Measurements from ENCODE around the gene TMEM167A. TPM values are rescaled to one million over a fixed set of nuclear protein-coding genes. Genes with fewer than 3 reads are reported as not detected.

The TMEM167A gene
- total RNA-seq, 4 donors from 2014 or later: 17.7 to 46.2 (median 36.4) TPM

DNA sequence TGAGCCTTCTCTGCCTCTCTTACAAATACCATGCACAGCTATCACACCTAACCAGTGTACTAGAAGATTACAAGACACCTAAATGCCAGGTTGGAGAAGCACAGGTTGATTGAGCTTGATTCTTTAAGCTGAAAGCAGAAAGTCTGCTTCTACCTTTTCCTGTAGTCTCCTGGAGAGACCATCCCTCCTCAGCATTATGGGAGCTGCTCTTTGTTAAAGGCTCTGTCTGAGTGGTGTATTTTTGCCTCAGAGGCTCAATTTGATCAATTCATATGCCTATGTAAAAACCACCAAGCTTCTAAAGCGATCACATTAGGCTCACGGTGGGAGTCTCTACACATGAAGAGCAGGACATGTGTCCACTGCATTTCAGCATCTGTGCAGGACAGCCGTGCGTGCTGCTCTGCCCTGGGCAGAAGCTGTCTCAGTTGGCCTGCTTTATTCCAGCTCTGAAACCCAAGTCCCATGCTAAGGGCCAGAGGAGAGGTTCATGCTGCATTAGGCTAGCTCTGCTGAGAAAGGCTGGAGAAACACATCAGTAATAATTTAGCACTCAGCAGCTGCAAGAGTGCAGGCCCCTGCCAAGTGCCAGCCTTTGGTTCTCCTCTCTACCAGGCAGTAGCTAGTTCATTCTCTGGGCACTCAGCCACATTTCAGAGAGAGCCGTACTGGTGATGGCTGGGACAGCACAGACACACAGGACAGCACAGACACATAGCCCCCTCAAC is 41.7 kb downstream of the TMEM167A start:
- H3K27ac ChIP-seq: no peak overlapping the region
- no peaks in the 10 kb centered on the region for H3K9me3 ChIP-seq
- TF ChIP-seq, protein P1, sequence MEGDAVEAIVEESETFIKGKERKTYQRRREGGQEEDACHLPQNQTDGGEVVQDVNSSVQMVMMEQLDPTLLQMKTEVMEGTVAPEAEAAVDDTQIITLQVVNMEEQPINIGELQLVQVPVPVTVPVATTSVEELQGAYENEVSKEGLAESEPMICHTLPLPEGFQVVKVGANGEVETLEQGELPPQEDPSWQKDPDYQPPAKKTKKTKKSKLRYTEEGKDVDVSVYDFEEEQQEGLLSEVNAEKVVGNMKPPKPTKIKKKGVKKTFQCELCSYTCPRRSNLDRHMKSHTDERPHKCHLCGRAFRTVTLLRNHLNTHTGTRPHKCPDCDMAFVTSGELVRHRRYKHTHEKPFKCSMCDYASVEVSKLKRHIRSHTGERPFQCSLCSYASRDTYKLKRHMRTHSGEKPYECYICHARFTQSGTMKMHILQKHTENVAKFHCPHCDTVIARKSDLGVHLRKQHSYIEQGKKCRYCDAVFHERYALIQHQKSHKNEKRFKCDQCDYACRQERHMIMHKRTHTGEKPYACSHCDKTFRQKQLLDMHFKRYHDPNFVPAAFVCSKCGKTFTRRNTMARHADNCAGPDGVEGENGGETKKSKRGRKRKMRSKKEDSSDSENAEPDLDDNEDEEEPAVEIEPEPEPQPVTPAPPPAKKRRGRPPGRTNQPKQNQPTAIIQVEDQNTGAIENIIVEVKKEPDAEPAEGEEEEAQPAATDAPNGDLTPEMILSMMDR (IDR thresholded peaks at IDR 0.05): no peak
- TF ChIP-seq POLR2A (IDR thresholded peaks at IDR 0.05): no peak
- DNase-seq: no peak
- H3K36me3 ChIP-seq: no peaks in the 10 kb centered on the region
- no peak overlapping the region for H3K4me3 ChIP-seq
- no peaks in the 10 kb centered on the region for H3K27me3 ChIP-seq
- H3K4me1 ChIP-seq: no peaks in the 10 kb centered on the region

- TF ChIP-seq, protein P1 (IDR thresholded peaks at IDR 0.05): no peak
- no peak for TF ChIP-seq POLR2A (IDR thresholded peaks at IDR 0.05)
- H3K4me3 ChIP-seq: no peak overlapping the region
- DNase-seq: no peak
- H3K27me3 ChIP-seq: no peaks in the 10 kb centered on the region
- H3K9me3 ChIP-seq: no peaks in the 10 kb centered on the region
- H3K27ac ChIP-seq: no peak overlapping the region
- no peaks in the 10 kb centered on the region for H3K4me1 ChIP-seq
- no peaks in the 10 kb centered on the region for H3K36me3 ChIP-seq
Measured at GRCh38 chr5:83034528-83035207, 42.5 kb downstream of the TMEM167A start.

DNA sequence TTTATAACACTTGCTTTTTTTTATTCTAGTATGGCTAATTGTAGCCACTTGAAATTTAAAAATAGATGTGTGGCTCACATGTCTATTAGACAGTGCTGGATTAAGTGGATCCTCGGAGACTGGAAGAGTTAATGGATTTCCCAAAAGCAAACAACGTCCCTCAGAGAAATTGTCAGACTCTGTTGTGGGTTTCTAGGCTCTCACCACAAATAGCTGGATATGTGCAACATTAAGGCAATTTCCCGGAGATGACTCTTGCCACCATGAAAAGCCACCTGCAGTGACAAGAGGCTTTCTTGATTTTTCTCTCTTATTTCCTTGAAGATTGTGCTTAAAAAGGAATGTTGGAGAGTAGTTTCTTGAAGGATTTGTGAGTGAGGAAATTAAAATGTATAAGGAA is 43.2 kb downstream of the TMEM167A start:
- H3K9me3 ChIP-seq: no peaks in the 10 kb centered on the region
- no peaks in the 10 kb centered on the region for H3K4me1 ChIP-seq
- H3K27ac ChIP-seq: no peak overlapping the region
- no peak overlapping the region for H3K4me3 ChIP-seq
- TF ChIP-seq, protein P1 (IDR thresholded peaks at IDR 0.05): no peak
- no peak for TF ChIP-seq POLR2A (IDR thresholded peaks at IDR 0.05)
- no peaks in the 10 kb centered on the region for H3K27me3 ChIP-seq
- no peak for DNase-seq
- no peaks in the 10 kb centered on the region for H3K36me3 ChIP-seq

GRCh38 chr5:83031381-83031780 is 45.8 kb downstream of the TMEM167A start:
- Histone ChIP-seq H3K4me1 (no peaks in the 10 kb centered on the region), H3K27me3 (no peaks in the 10 kb centered on the region), H3K27ac (no peak overlapping the region), H3K4me3 (no peak overlapping the region), H3K9me3 (peaks cover 0 to 3% (median 0%) of the 10 kb centered on the region in 4 donors), H3K36me3 (no peaks in the 10 kb centered on the region)
- no peak for DNase-seq
- no peak for TF ChIP-seq POLR2A (IDR thresholded peaks at IDR 0.05)
- TF ChIP-seq, protein P1 (IDR thresholded peaks at IDR 0.05): no peak

DNA sequence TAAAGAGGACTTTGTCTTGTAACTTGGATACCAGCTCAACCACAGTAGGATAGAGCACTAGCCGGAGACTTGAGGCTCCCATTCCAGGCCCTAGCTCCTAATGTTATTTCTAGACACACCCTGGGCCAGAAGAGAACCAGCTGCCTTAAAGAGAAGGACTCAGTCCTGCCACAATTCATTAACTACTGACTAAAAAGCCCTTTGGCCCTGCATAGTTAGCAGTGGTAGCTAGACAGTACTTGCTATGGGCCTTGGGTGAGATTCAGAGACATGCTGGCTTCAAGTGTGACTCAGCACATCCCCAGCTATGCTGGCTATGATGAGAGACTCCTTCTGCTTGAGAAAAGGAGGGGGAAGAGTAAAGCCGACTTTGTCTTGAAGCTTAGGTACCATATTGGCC is 47.3 kb downstream of the TMEM167A start:
- no peak overlapping the region for H3K27ac ChIP-seq
- TF ChIP-seq POLR2A (IDR thresholded peaks at IDR 0.05): no peak
- TF ChIP-seq, protein P1 (IDR thresholded peaks at IDR 0.05): no peak
- peaks cover 0 to 3% (median 0%) of the 10 kb centered on the region in 4 donors for H3K9me3 ChIP-seq
- no peak overlapping the region for H3K4me3 ChIP-seq
- no peaks in the 10 kb centered on the region for H3K4me1 ChIP-seq
- DNase-seq: peak in 1 of 3 donors; percentile 45
- no peaks in the 10 kb centered on the region for H3K27me3 ChIP-seq
- H3K36me3 ChIP-seq: no peaks in the 10 kb centered on the region

Data from Peyer's patch (tissue), 4 donors.